Measurements from ENCODE around the gene USP50.
"Not testable (repeated sequence)": the region's sequence is repeated elsewhere in the genome, so short reads cannot be mapped to it uniquely, and the experiment has no call there.

GRCh38 chr15:50494547-50494946 is 51.9 kb downstream of the USP50 start:
- TF ChIP-seq CTCF, POLR2A, EP300 (IDR thresholded peaks at IDR 0.05): not testable (repeated sequence)

Data from ovary (tissue), 3 donors.